Lower leg skin (tissue), 3 donors: ENCODE measurements around the gene HDLBP.

ENCODE experiments used
- CTCF ChIP-seq, 3 donors: fragments of 450-650 bp; IDR thresholded peaks; one replicate each; pipeline ENCODE4 v1.5.1; 2016; ENCODE audit warnings: antibody characterized with exemption in 3 of 3, mild to moderate bottlenecking in 3 of 3, moderate library complexity in 2 of 3
- POLR2A ChIP-seq, 2 donors: fragments of 450-650 bp; IDR thresholded peaks; one replicate each; pipeline ENCODE4 v1.6.1; 2016 to 2017; ENCODE audit warnings: antibody characterized with exemption in 2 of 2, mild to moderate bottlenecking in 1 of 2, moderate library complexity in 1 of 2

- no peak for TF ChIP-seq CTCF (IDR thresholded peaks at IDR 0.05)
- TF ChIP-seq POLR2A (IDR thresholded peaks at IDR 0.05), result no peak
These were observed 49.3 kb upstream of the HDLBP start for GRCh38 chr2:241364781-241365180.
